Astrocyte of the cerebellum (primary cell): ENCODE measurements around the gene TNFRSF18.
"Not testable (repeated sequence)": the region's sequence is repeated elsewhere in the genome, so short reads cannot be mapped to it uniquely, and the experiment has no call there.

Experiments used
- DNase-seq: peaks from one replicate; pipeline ENCODE4 v3.0.0-alpha.2; 2011; ENCODE audit warnings: low read depth
- H3K4me3 ChIP-seq: 2 replicates; pipeline ENCODE4 v1.5.1; 2011; ENCODE audit warnings: mild to moderate bottlenecking, low read depth, low read length, moderate library complexity
- in situ Hi-C: cut with HindIII; loops from 2 replicates; pipeline ENCODE4 v1.10.0; 2017; ENCODE audit warnings: low sequenced_read_pairs
- TF ChIP-seq, protein P1 (sequence below): IDR thresholded peaks from 2 replicates; pipeline ENCODE4 v1.5.1; 2012; ENCODE audit warnings: low read length, low read depth, moderate library complexity, mild to moderate bottlenecking; ENCODE audit errors: missing control alignments

Gene TNFRSF18

DNA sequence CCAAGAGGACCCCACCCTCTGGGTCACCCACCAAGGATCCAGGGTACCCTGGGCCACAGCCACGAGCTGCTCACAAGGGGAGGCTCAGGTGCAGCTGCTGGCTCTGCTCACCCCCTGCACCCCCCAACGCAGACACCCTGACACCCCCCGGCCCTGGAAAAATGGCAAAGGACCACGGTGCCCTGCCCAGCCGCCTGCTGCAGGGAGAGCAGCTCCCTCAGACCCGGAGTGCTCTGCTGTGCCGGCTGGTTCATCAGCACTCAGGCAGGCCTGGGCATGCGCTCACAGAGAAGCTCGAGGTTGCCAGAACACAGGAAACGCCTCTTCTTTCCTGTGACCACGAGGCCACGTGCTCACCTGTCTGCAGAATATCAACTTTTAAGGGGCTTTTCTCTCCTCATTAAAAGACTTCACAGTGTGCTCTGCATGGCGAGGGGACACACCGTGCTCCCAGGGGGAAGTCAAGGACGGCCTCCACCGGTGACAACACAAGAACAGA, 44.4 kb upstream of the TNFRSF18 start:
- in situ Hi-C loops, result no loop called here
- no peak for DNase-seq
- H3K4me3 ChIP-seq, result no peak overlapping the region
- TF ChIP-seq, protein P1, sequence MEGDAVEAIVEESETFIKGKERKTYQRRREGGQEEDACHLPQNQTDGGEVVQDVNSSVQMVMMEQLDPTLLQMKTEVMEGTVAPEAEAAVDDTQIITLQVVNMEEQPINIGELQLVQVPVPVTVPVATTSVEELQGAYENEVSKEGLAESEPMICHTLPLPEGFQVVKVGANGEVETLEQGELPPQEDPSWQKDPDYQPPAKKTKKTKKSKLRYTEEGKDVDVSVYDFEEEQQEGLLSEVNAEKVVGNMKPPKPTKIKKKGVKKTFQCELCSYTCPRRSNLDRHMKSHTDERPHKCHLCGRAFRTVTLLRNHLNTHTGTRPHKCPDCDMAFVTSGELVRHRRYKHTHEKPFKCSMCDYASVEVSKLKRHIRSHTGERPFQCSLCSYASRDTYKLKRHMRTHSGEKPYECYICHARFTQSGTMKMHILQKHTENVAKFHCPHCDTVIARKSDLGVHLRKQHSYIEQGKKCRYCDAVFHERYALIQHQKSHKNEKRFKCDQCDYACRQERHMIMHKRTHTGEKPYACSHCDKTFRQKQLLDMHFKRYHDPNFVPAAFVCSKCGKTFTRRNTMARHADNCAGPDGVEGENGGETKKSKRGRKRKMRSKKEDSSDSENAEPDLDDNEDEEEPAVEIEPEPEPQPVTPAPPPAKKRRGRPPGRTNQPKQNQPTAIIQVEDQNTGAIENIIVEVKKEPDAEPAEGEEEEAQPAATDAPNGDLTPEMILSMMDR, result no peak

DNA sequence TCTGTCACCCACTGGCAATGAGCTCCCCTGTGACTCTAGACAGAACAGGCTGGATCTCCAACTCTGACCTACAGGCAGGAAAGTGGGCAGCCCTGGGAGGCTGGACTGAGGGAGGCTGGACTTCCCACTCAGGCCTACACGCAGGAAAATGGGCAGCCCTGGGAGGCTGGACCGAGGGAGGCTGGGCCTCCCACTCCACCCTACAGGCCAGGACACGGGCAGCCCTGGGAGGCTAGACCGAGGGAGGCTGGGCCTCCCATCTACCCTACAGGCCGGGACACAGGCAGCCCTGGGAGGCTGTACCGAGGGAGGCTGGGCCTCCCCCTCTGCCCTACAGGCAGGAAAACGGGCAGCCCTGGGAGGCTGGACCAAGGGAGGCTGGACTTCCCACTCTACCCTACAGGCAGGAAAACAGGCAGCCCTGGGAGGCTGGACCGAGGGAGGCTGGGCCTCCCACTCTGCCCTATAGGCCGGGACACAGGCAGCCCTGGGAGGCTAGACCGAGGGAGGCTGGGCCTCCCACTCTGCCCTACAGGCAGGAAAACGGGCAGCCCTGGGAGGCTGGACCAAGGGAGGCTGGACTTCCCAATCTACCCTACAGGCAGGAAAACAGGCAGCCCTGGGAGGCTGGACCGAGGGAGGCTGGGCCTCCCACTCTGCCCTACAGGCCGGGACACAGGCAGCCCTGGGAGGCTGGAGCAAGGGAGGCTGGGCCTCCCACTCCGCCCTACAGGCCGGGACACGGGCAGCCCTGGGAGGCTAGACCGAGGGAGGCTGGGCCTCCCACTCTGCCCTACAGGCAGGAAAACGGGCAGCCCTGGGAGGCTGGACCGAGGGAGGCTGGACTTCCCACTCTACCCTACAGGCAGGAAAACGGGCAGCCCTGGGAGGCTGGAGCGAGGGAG, 41.9 kb upstream of the TNFRSF18 start:
- DNase-seq, in situ Hi-C loops, H3K4me3 ChIP-seq: not testable (repeated sequence)

- no peak overlapping the region for H3K4me3 ChIP-seq
- TF ChIP-seq, protein P1, result no peak
- in situ Hi-C loops, result no loop called here
- DNase-seq, result no peak
Observed at GRCh38 chr1:1247341-1247913, 41.0 kb upstream of the TNFRSF18 start.

DNA sequence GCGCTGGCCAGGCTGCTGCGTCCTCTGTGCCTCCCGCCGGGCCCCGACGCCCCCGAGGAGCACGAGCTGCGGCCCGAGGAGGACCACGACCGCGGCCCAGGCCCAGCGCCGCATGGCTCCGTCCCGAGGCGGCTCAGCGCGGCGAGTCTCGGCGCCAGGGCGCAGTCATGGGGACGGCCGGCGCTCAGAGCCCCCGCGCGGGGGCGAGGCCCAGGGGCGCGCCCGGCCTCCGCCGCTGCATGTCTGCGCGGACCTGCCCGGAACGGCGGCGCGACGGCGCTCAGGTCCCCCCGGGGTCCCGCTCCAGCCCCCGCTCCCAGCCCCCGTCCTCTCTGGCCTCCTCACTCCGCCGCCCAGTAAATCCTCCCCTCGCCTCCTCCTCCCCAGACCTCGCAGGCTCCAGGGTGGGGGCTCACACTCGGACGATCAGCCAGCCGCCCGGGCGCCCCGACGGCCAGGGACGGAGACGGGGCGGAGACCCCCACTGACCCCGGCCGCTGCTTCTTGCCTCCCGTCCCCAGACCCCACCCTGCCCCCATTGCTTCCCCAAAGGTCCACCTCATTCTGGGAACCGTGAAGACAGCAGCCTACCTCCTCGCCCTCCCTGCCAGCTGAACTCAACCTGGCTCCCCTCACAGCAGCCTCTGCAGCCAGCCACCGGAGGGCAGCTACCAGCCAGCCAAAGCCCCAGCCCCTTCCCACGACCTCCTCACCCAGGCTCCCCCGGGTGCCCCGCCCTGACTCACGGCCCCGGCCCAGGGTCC, 40.4 kb upstream of the TNFRSF18 start, which contains the start of gene C1QTNF12:
Gene C1QTNF12 (minus strand): TSS at position 146 of the 764 bp plus-strand sequence. CDS start 32 bp downstream, at position 114.
- TF ChIP-seq, protein P1, result no peak
- in situ Hi-C loops, result no loop called here
- H3K4me3 ChIP-seq, result no peak within 1 kb of the TSS
- DNase-seq, result no peak

- TF ChIP-seq, protein P1, result no peak
- H3K4me3 ChIP-seq, result no peak overlapping the region
- in situ Hi-C loops, result no loop called here
- no peak for DNase-seq
Observed at GRCh38 chr1:1245817-1246576, 39.6 kb upstream of the TNFRSF18 start.

GRCh38 chr1:1245178-1245816, 38.9 kb upstream of the TNFRSF18 start:
- no peak overlapping the region for H3K4me3 ChIP-seq
- TF ChIP-seq, protein P1, result no peak
- in situ Hi-C loops, result no loop called here
- DNase-seq, result no peak
